H9 (cell line): ENCODE measurements around the gene DCT. TPM values are rescaled to one million over a fixed set of nuclear protein-coding genes. Genes with fewer than 3 reads are reported as not detected.

Source experiments
- DNase-seq: peaks from one replicate; pipeline ENCODE4 v3.0.0-alpha.2; 2017
- H2AFZ ChIP-seq: one replicate; pipeline ENCODE4 v1.6.1; 2013; ENCODE audit warnings: mild to moderate bottlenecking, low read length, control low read depth, moderate library complexity
- H2AK5ac ChIP-seq: 2 replicates; pipeline ENCODE4 v1.6.1; 2013; ENCODE audit warnings: low read length, control low read depth, mixed read lengths; ENCODE audit not compliant: insufficient read length
- H2BK120ac ChIP-seq: one replicate; pipeline ENCODE4 v1.6.1; 2013; ENCODE audit warnings: low read depth, mild to moderate bottlenecking, low read length, control low read depth, inconsistent platforms; ENCODE audit not compliant: poor library complexity, severe bottlenecking
- H2BK12ac ChIP-seq: 2 replicates; pipeline ENCODE4 v1.6.1; 2013; ENCODE audit warnings: low read length, control low read depth, mixed read lengths, low read depth; ENCODE audit not compliant: insufficient read length
- H2BK15ac ChIP-seq: 2 replicates; pipeline ENCODE4 v1.6.1; 2013; ENCODE audit warnings: low read depth, low read length, control low read depth
- H2BK20ac ChIP-seq: one replicate; pipeline ENCODE4 v1.6.1; 2013; ENCODE audit warnings: low read depth, mild to moderate bottlenecking, low read length, control low read depth, inconsistent platforms; ENCODE audit not compliant: poor library complexity, severe bottlenecking
- H2BK5ac ChIP-seq: 2 replicates; pipeline ENCODE4 v1.6.1; 2013; ENCODE audit warnings: low read length, control low read depth, mixed read lengths; ENCODE audit not compliant: insufficient read length
- H3K14ac ChIP-seq: 2 replicates; pipeline ENCODE4 v1.6.1; 2013; ENCODE audit warnings: low read length, control low read depth; ENCODE audit not compliant: insufficient read depth
- H3K18ac ChIP-seq: 2 replicates; pipeline ENCODE4 v1.6.1; 2013; ENCODE audit warnings: low read depth, mild to moderate bottlenecking, mixed read lengths, low read length, control low read depth; ENCODE audit not compliant: insufficient read length
- H3K23ac ChIP-seq: 2 replicates; pipeline ENCODE4 v1.6.1; 2013; ENCODE audit warnings: low read length, control low read depth, mixed read lengths, low read depth; ENCODE audit not compliant: insufficient read length
- H3K23me2 ChIP-seq: 2 replicates; pipeline ENCODE4 v1.6.1; 2013; ENCODE audit warnings: low read depth, mild to moderate bottlenecking, mixed read lengths, low read length, control low read depth; ENCODE audit not compliant: insufficient read length, poor library complexity, severe bottlenecking
- H3K27ac ChIP-seq: 2 replicates; pipeline ENCODE4 v1.5.1; 2013; ENCODE audit warnings: low read length, control low read depth, mixed read lengths, low read depth; ENCODE audit not compliant: insufficient read length
- H3K27me3 ChIP-seq: 2 replicates; pipeline ENCODE4 v1.6.1; 2013; ENCODE audit warnings: low read length, control low read depth, inconsistent platforms; ENCODE audit not compliant: insufficient read depth
- H3K4ac ChIP-seq: 2 replicates; pipeline ENCODE4 v1.6.1; 2013; ENCODE audit warnings: low read depth, mild to moderate bottlenecking, control low read depth, inconsistent platforms, low read length, moderate library complexity
- H3K4me1 ChIP-seq: 2 replicates; pipeline ENCODE4 v1.6.1; 2013; ENCODE audit warnings: low read length, control low read depth, inconsistent platforms; ENCODE audit not compliant: insufficient read depth
- H3K4me2 ChIP-seq: 2 replicates; pipeline ENCODE4 v1.6.1; 2013; ENCODE audit warnings: low read length, control low read depth, mixed read lengths; ENCODE audit not compliant: insufficient read length, insufficient read depth
- H3K56ac ChIP-seq: 2 replicates; pipeline ENCODE4 v1.6.1; 2013; ENCODE audit warnings: low read depth, mild to moderate bottlenecking, mixed read lengths, low read length, control low read depth; ENCODE audit not compliant: insufficient read length
- H3K79me1 ChIP-seq: 2 replicates; pipeline ENCODE4 v1.6.1; 2013; ENCODE audit warnings: low read depth, mild to moderate bottlenecking, moderate library complexity, low read length, control low read depth, inconsistent platforms; ENCODE audit not compliant: insufficient read depth, poor library complexity, severe bottlenecking
- H3K79me2 ChIP-seq: 2 replicates; pipeline ENCODE4 v1.6.1; 2013; ENCODE audit warnings: low read length, control low read depth, inconsistent platforms; ENCODE audit not compliant: insufficient read depth
- H3K9ac ChIP-seq: 2 replicates; pipeline ENCODE4 v1.6.1; 2013; ENCODE audit warnings: low read length, control low read depth, mixed read lengths; ENCODE audit not compliant: insufficient read length; ENCODE audit errors: extremely low read depth
- H3K9me3 ChIP-seq: one replicate; pipeline ENCODE4 v1.6.1; 2013; ENCODE audit warnings: low read depth, low read length, inconsistent platforms; ENCODE audit not compliant: control insufficient read depth
- H3T11ph ChIP-seq: one replicate; pipeline ENCODE4 v1.6.1; 2013; ENCODE audit warnings: mild to moderate bottlenecking, low read length, control low read depth, inconsistent platforms
- H4K20me1 ChIP-seq: one replicate; pipeline ENCODE4 v1.6.1; 2013; ENCODE audit not compliant: control insufficient read depth, insufficient read length, insufficient read depth
- H4K5ac ChIP-seq: 2 replicates; pipeline ENCODE4 v1.6.1; 2013; ENCODE audit warnings: low read depth, mild to moderate bottlenecking, mixed read lengths, low read length, control low read depth; ENCODE audit not compliant: insufficient read length
- H4K8ac ChIP-seq: replicated peaks from 2 replicates; pipeline ENCODE4 v1.6.1; 2013; ENCODE audit warnings: low read length, control low read depth, mixed read lengths, low read depth; ENCODE audit not compliant: insufficient read length
- H4K91ac ChIP-seq: 2 replicates; pipeline ENCODE4 v1.6.1; 2013; ENCODE audit warnings: low read depth, mild to moderate bottlenecking, moderate library complexity, mixed read lengths, low read length, control low read depth; ENCODE audit not compliant: insufficient read length
- H3K27ac Mint-ChIP-seq, 3 experiments: 2 replicates in 2 of 3; 3 replicates in 1 of 3; pipeline ENCODE4 v1.8.0; 2020 to 2021; ENCODE audit warnings: mixed read lengths in 3 of 3, mild to moderate bottlenecking in 1 of 3, moderate library complexity in 1 of 3
- H3K27me3 Mint-ChIP-seq: 2 replicates; pipeline ENCODE4 v1.8.0; 2021; ENCODE audit warnings: low read depth, mild to moderate bottlenecking, moderate library complexity, mixed read lengths
- H3K36me3 Mint-ChIP-seq, 3 experiments: 2 replicates in 2 of 3; 3 replicates in 1 of 3; pipeline ENCODE4 v1.8.0; 2020 to 2021; ENCODE audit warnings: low read depth in 3 of 3, mixed read lengths in 3 of 3; ENCODE audit not compliant: insufficient read depth in 1 of 3
- H3K4me1 Mint-ChIP-seq, 2 experiments: 2 replicates each; pipeline ENCODE4 v1.8.0; 2020; ENCODE audit warnings: mixed read lengths in 2 of 2
- H3K4me3 Mint-ChIP-seq, 2 experiments: 2 replicates in 1 of 2; 3 replicates in 1 of 2; pipeline ENCODE4 v1.8.0; 2020 to 2021; ENCODE audit warnings: mild to moderate bottlenecking in 2 of 2, mixed read lengths in 2 of 2, moderate library complexity in 1 of 2
- H3K9me3 Mint-ChIP-seq, 2 experiments: 2 replicates in 1 of 2; 3 replicates in 1 of 2; pipeline ENCODE4 v1.8.0; 2020; ENCODE audit warnings: mild to moderate bottlenecking in 2 of 2, mixed read lengths in 2 of 2, moderate library complexity in 1 of 2
- CTCF ChIP-seq: fragments of 200-600 bp; sonication (generic); conservative IDR thresholded peaks from 3 replicates; pipeline ENCODE4 v1.8.0; 2021; ENCODE audit warnings: antibody characterized with exemption, mild to moderate bottlenecking
- WGBS: extraction: QIAGEN DNeasy Blood & Tissue Kit; methylation state at CpG from one replicate; pipeline ENCODE4 v1.1.7; 2013; ENCODE audit warnings: missing lambda C conversion rate, low lambda C conversion rate, mixed read lengths; ENCODE audit not compliant: insufficient read length; ENCODE audit errors: extremely low coverage; 5-methylcytosine and 5-hydroxymethylcytosine counted together
- total RNA-seq: library from RNA; stranded (reverse); gene quantifications from 2 replicates; pipeline ENCODE4 v1.2.1, GENCODE V29; 2021

DCT gene
- total RNA-seq, 1 experiment from 2014 or later: not detected

GRCh38 chr13:94525781-94526180 is 46.3 kb upstream of the DCT start:
- Histone ChIP-seq H3K18ac (no peak overlapping the region), H2BK15ac (no peak overlapping the region), H3K4me1 (no peaks in the 10 kb centered on the region), H4K91ac (no peak overlapping the region), H3K27ac (no peak overlapping the region), H3K4ac (no peak overlapping the region), H2AFZ (no peak overlapping the region), H3K56ac (no peak overlapping the region), H2BK5ac (no peak overlapping the region), H3K4me2 (no peak overlapping the region), H2AK5ac (no peak overlapping the region), H3K9me3 (no peaks in the 10 kb centered on the region), H2BK20ac (no peak overlapping the region), H3K27me3 (no peaks in the 10 kb centered on the region), H3K14ac (no peak overlapping the region), H4K20me1 (no peaks in the 10 kb centered on the region), H3K79me2 (no peaks in the 10 kb centered on the region), H2BK120ac (no peak overlapping the region), H4K5ac (no peak overlapping the region), H3K23ac (no peak overlapping the region), H3K23me2 (no peaks in the 10 kb centered on the region), H3K9ac (no peak overlapping the region), H3T11ph (no peak overlapping the region), H4K8ac (no peak overlapping the region), H2BK12ac (no peak overlapping the region), H3K79me1 (no peaks in the 10 kb centered on the region)
- no peak overlapping the region for H3K4me3 Mint-ChIP-seq
- peaks cover 3 to 4% of the 10 kb centered on the region in 2 experiments; a peak in 2 of 5 replicates for H3K9me3 Mint-ChIP-seq
- no peak for TF ChIP-seq CTCF
- H3K4me1 Mint-ChIP-seq: no peaks in the 10 kb centered on the region
- no peak for DNase-seq
- peaks cover 2% of the 10 kb centered on the region for H3K27me3 Mint-ChIP-seq
- no peak overlapping the region for H3K27ac Mint-ChIP-seq
- H3K36me3 Mint-ChIP-seq: peaks cover 0 to 5% (median 0%) of the 10 kb centered on the region in 3 experiments; a peak in 3 of 7 replicates
- WGBS: no CpG with 5 or more reads among the region's 2 CpGs
